HEK293T (cell line): ENCODE data around the gene GRM7.

Source experiments
- ARNT ChIP-seq: fragments of 450-650 bp; IDR thresholded peaks from 2 replicates; pipeline ENCODE4 v1.6.1; 2017; ENCODE audit warnings: mild to moderate bottlenecking
- FOXK2 ChIP-seq: fragments of 450-650 bp; IDR thresholded peaks from 2 replicates; pipeline ENCODE4 v1.6.1; 2016; ENCODE audit warnings: mild to moderate bottlenecking
- FOXM1 ChIP-seq: fragments of 450-650 bp; IDR thresholded peaks from 2 replicates; pipeline ENCODE4 v1.6.1; 2017; ENCODE audit warnings: mild to moderate bottlenecking, borderline replicate concordance
- HDGF ChIP-seq: fragments of 450-650 bp; IDR thresholded peaks from 2 replicates; pipeline ENCODE4 v1.6.1; 2017; ENCODE audit warnings: antibody characterized with exemption, borderline replicate concordance
- SP1 ChIP-seq: fragments of 450-650 bp; IDR thresholded peaks from 2 replicates; pipeline ENCODE4 v1.6.1; 2017
- SUZ12 ChIP-seq: fragments of 450-650 bp; IDR thresholded peaks from 2 replicates; pipeline ENCODE4 v1.6.1; 2016; ENCODE audit warnings: mild to moderate bottlenecking
- TARDBP ChIP-seq: fragments of 450-650 bp; IDR thresholded peaks from 2 replicates; pipeline ENCODE4 v1.6.1; 2016
- ZNF384 ChIP-seq: fragments of 450-650 bp; IDR thresholded peaks from 2 replicates; pipeline ENCODE4 v1.6.1; 2016

DNA sequence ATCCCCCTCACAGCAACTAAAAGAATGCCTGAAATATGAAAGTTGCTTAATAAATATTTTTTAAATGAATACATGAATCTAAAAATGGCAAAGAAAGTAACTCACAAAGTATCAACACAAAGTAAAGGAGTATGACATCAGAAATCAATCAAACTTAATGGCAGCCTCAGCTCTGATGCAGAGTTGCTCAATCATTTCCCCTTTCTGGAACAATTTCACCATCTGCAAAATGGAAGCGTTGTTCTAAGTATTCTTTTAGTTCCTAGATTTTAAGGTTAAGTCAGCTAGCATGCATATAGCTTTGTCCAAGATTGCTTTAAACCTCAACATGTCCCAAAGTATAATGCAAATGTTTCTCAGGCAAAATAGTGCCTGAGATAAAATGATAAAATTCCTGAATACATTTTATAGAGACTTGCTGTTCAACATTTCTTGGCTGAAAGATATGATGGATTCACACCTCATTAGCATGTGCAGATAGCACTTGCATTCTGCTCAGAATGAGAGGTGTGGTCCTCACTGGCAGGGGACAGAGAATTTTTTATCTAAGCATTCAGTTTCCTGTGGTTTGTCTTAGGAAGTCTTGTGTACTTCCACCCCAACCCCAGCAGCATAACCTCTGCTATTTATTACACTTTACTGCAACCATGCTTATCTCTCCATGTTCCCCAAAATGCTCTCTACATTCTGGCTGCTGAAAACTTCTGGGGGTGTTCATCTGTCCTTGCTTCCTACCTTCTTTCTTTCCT lies 429.3 kb downstream of the GRM7 start:
- TF ChIP-seq SUZ12: no peak
- no peak for TF ChIP-seq FOXM1
- no peak for TF ChIP-seq ZNF384
- TF ChIP-seq FOXK2: no peak
- no peak for TF ChIP-seq SP1
- TF ChIP-seq HDGF: no peak
- TF ChIP-seq ARNT: no peak
- TF ChIP-seq TARDBP: no peak
